Measurements from ENCODE around the gene PSORS1C1.

Gene PSORS1C1

GRCh38 chr6:31112478-31112877, 2.1 kb upstream of the PSORS1C1 start, which contains the start of gene C6orf15:
Gene C6orf15, minus strand, starts transcription at chr6:31112575. Its CDS starts 20 bp downstream, at chr6:31112555.
- H3K9me3 ChIP-seq (ENCODE audit: severe bottlenecking) = no peaks in the 10 kb centered on the region
- no peaks in the 10 kb centered on the region for H3K36me3 ChIP-seq
- peaks cover 5% of the 10 kb centered on the region for H3K27me3 ChIP-seq (ENCODE audit: insufficient read depth, low read depth, severe bottlenecking)
- no peak for TF ChIP-seq CTCF (IDR thresholded peaks at IDR 0.05; ENCODE audit: low read depth, low read length)
- no peak within 1 kb of the TSS for H3K4me3 ChIP-seq (ENCODE audit: low read depth, low read length)
- H3K27ac ChIP-seq = no peak within 1 kb of the TSS
- DNase-seq = no peak

GRCh38 chr6:31113861-31114540, 599 bp upstream of the PSORS1C1 start:
- TF ChIP-seq CTCF (IDR thresholded peaks at IDR 0.05; ENCODE audit: low read depth, low read length) = no peak
- H3K9me3 ChIP-seq (ENCODE audit: severe bottlenecking) = no peaks in the 10 kb centered on the region
- no peak overlapping the region for H3K27ac ChIP-seq
- H3K27me3 ChIP-seq (ENCODE audit: insufficient read depth, low read depth, severe bottlenecking) = peaks cover 5% of the 10 kb centered on the region
- DNase-seq = no peak
- H3K36me3 ChIP-seq = no peaks in the 10 kb centered on the region
- H3K4me3 ChIP-seq (ENCODE audit: low read depth, low read length) = no peak overlapping the region

- Histone ChIP-seq H3K36me3 (no peaks in the 10 kb centered on the region), H3K4me3 (ENCODE audit: low read depth, low read length) (no peak overlapping the region), H3K27ac (no peak overlapping the region), H3K27me3 (ENCODE audit: insufficient read depth, low read depth, severe bottlenecking) (no peaks in the 10 kb centered on the region), H3K9me3 (ENCODE audit: severe bottlenecking) (no peaks in the 10 kb centered on the region)
- DNase-seq = peak; percentile 47
- TF ChIP-seq CTCF (IDR thresholded peaks at IDR 0.05; ENCODE audit: low read depth, low read length) = peak; percentile 71
These were observed 610 bp downstream of the PSORS1C1 start for GRCh38 chr6:31114970-31115849.

- no peak for TF ChIP-seq CTCF (IDR thresholded peaks at IDR 0.05; ENCODE audit: low read depth, low read length)
These were observed 1.5 kb downstream of the PSORS1C1 start for GRCh38 chr6:31115941-31116560.

GRCh38 chr6:31116661-31117385, 2.2 kb downstream of the PSORS1C1 start:
- Histone ChIP-seq H3K27ac (no peak overlapping the region), H3K9me3 (ENCODE audit: severe bottlenecking) (no peaks in the 10 kb centered on the region), H3K4me3 (ENCODE audit: low read depth, low read length) (no peak overlapping the region), H3K36me3 (no peaks in the 10 kb centered on the region), H3K27me3 (ENCODE audit: insufficient read depth, low read depth, severe bottlenecking) (no peaks in the 10 kb centered on the region)
- DNase-seq = no peak
- TF ChIP-seq CTCF (IDR thresholded peaks at IDR 0.05; ENCODE audit: low read depth, low read length) = no peak

More at GRCh38 chr6:31115941-31116560, 1.5 kb downstream of the PSORS1C1 start:
- no peak overlapping the region for H3K4me3 ChIP-seq (ENCODE audit: low read depth, low read length)
- no peaks in the 10 kb centered on the region for H3K36me3 ChIP-seq
- no peak overlapping the region for H3K27ac ChIP-seq
- no peaks in the 10 kb centered on the region for H3K9me3 ChIP-seq (ENCODE audit: severe bottlenecking)
- no peak for DNase-seq
- no peaks in the 10 kb centered on the region for H3K27me3 ChIP-seq (ENCODE audit: insufficient read depth, low read depth, severe bottlenecking)

Data from WERI-Rb-1 (cell line).